ENCODE measurements around the gene ADAM33. TPM values are rescaled to one million over a fixed set of nuclear protein-coding genes. Genes with fewer than 3 reads are reported as not detected.

ADAM33 gene
- total RNA-seq, 2 donors from 2014 or later: 18.2 to 38.3 TPM

DNA sequence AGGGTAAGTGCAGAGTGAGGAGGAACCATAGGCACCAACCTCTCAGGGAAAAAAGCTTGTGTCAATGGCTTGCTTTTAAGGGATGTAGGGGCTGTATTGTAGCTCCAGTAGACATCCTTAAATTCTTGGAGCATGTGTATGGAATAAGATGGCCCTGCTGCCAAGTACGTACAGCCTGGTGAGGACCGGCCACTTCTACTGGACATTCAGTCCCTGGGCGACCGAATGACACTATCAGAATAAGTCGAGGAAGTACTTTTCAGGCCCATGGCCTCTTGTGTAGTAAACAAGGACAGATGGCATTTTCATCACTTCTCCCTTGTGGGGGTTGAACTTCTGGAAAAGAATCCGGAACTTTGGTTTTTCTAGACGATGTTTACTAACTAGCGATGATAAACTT, 51.4 kb downstream of the ADAM33 start:
- 89% methylated on average over 8 of the region's 8 CpGs for WGBS

GRCh38 chr20:3629893-3630292, 51.9 kb downstream of the ADAM33 start:
- TF ChIP-seq, protein P1, sequence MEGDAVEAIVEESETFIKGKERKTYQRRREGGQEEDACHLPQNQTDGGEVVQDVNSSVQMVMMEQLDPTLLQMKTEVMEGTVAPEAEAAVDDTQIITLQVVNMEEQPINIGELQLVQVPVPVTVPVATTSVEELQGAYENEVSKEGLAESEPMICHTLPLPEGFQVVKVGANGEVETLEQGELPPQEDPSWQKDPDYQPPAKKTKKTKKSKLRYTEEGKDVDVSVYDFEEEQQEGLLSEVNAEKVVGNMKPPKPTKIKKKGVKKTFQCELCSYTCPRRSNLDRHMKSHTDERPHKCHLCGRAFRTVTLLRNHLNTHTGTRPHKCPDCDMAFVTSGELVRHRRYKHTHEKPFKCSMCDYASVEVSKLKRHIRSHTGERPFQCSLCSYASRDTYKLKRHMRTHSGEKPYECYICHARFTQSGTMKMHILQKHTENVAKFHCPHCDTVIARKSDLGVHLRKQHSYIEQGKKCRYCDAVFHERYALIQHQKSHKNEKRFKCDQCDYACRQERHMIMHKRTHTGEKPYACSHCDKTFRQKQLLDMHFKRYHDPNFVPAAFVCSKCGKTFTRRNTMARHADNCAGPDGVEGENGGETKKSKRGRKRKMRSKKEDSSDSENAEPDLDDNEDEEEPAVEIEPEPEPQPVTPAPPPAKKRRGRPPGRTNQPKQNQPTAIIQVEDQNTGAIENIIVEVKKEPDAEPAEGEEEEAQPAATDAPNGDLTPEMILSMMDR (IDR thresholded peaks at IDR 0.05): no peak
- TF ChIP-seq POLR2AphosphoS5 (IDR thresholded peaks at IDR 0.05) (no peak), POLR2A (IDR thresholded peaks at IDR 0.05) (no peak)
- 82% methylated on average over 2 of the region's 2 CpGs for WGBS
- H3K36me3 ChIP-seq: peaks cover 0 to 3% of the 10 kb centered on the region in 2 donors

More for the DNA sequence above, 51.4 kb downstream of the ADAM33 start:
- Histone ChIP-seq H3K4me1 (replicated peaks) (no peaks in the 10 kb centered on the region), H3K27me3 (replicated peaks; ENCODE audit: insufficient read depth) (no peaks in the 10 kb centered on the region), H3K9me3 (no peaks in the 10 kb centered on the region), H3K27ac (no peak overlapping the region), H3K4me3 (no peak overlapping the region), H3K36me3 (no peaks in the 10 kb centered on the region)
- no peak for DNase-seq (ENCODE audit: low spot score)
- TF ChIP-seq POLR2AphosphoS5 (IDR thresholded peaks at IDR 0.05) (no peak), POLR2A (IDR thresholded peaks at IDR 0.05) (no peak)
- TF ChIP-seq, protein P1 (IDR thresholded peaks at IDR 0.05): no peak
- intact Hi-C loops (cut with DNase I): loop anchor here (10.0 kb wide), 1 partner anchor 66 kb away; no protein-coding TSS in a partner anchor

GRCh38 chr20:3628502-3629314, 53.1 kb downstream of the ADAM33 start:
- Histone ChIP-seq H3K4me1 (replicated peaks) (no peaks in the 10 kb centered on the region), H3K4me3 (no peak overlapping the region), H3K27me3 (replicated peaks; ENCODE audit: insufficient read depth) (no peaks in the 10 kb centered on the region), H3K27ac (no peak overlapping the region), H3K36me3 (peaks cover 0 to 6% of the 10 kb centered on the region in 2 donors), H3K9me3 (no peaks in the 10 kb centered on the region)
- no peak for DNase-seq (ENCODE audit: low spot score)
- intact Hi-C loops (cut with DNase I): no loop called here
- TF ChIP-seq POLR2A (IDR thresholded peaks at IDR 0.05) (no peak), POLR2AphosphoS5 (IDR thresholded peaks at IDR 0.05) (no peak)
- TF ChIP-seq, protein P1 (IDR thresholded peaks at IDR 0.05): no peak
- WGBS: 89% methylated on average over 16 of the region's 16 CpGs

More at GRCh38 chr20:3629893-3630292, 51.9 kb downstream of the ADAM33 start:
- intact Hi-C loops (cut with DNase I): loop anchor here (10.0 kb wide), 1 partner anchor 65 kb away; no protein-coding TSS in a partner anchor
- Histone ChIP-seq H3K9me3 (no peaks in the 10 kb centered on the region), H3K27ac (no peak overlapping the region), H3K27me3 (replicated peaks; ENCODE audit: insufficient read depth) (no peaks in the 10 kb centered on the region), H3K4me1 (replicated peaks) (no peaks in the 10 kb centered on the region), H3K4me3 (no peak overlapping the region)
- DNase-seq (ENCODE audit: low spot score): no peak

GRCh38 chr20:3627476-3627875, 54.3 kb downstream of the ADAM33 start:
- H3K4me3 ChIP-seq: no peak overlapping the region
- no peaks in the 10 kb centered on the region for H3K9me3 ChIP-seq
- H3K27me3 ChIP-seq (replicated peaks; ENCODE audit: insufficient read depth): no peaks in the 10 kb centered on the region
- no peaks in the 10 kb centered on the region for H3K4me1 ChIP-seq (replicated peaks)
- H3K36me3 ChIP-seq: peaks cover 0 to 6% of the 10 kb centered on the region in 2 donors
- no peak for DNase-seq (ENCODE audit: low spot score)
- TF ChIP-seq POLR2AphosphoS5 (IDR thresholded peaks at IDR 0.05): no peak
- TF ChIP-seq POLR2A (IDR thresholded peaks at IDR 0.05): no peak
- TF ChIP-seq, protein P1 (IDR thresholded peaks at IDR 0.05): no peak
- intact Hi-C loops (cut with DNase I): no loop called here
- WGBS: 80% methylated on average over 2 of the region's 2 CpGs
- no peak overlapping the region for H3K27ac ChIP-seq

GRCh38 chr20:3622406-3622805, 59.4 kb downstream of the ADAM33 start:
- 75% methylated on average over 4 of the region's 4 CpGs for WGBS

More at GRCh38 chr20:3622406-3622805, 59.4 kb downstream of the ADAM33 start:
- no peak for DNase-seq (ENCODE audit: low spot score)
- Histone ChIP-seq H3K4me1 (replicated peaks) (no peaks in the 10 kb centered on the region), H3K4me3 (no peak overlapping the region), H3K27ac (no peak overlapping the region), H3K9me3 (no peaks in the 10 kb centered on the region), H3K27me3 (replicated peaks; ENCODE audit: insufficient read depth) (no peaks in the 10 kb centered on the region), H3K36me3 (peaks cover 0 to 6% of the 10 kb centered on the region in 2 donors)
- intact Hi-C loops (cut with DNase I): no loop called here
- TF ChIP-seq, protein P1 (IDR thresholded peaks at IDR 0.05): no peak
- TF ChIP-seq POLR2AphosphoS5 (IDR thresholded peaks at IDR 0.05): no peak
- no peak for TF ChIP-seq POLR2A (IDR thresholded peaks at IDR 0.05)
